ENCODE measurements around the gene IPP.

The IPP gene

DNA sequence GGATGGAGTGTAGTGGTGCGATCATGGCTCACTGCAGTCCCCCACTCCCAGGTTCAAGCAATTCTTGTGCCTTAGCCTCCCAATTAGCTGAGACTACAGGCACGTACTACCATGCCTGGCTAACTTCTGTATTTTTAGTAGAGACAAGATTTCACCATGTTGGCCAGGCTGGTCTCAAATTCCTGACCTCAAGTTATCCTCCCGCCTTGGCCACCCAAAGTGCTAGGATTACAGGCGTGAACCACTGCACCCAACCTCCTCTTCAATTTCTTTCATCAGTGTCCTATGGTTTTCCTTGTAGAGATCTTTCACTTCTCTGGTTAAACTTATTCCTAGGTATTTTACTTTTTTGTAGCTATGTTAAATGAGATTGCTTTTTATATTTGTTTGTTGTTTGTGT lies 42.3 kb upstream of the IPP start:
- H3K4me3 ChIP-seq (ENCODE audit: low read depth, low read length): no peak overlapping the region
- no peaks in the 10 kb centered on the region for H3K27me3 ChIP-seq (ENCODE audit: control insufficient read depth, insufficient read depth, low read length)
- TF ChIP-seq, protein P1, sequence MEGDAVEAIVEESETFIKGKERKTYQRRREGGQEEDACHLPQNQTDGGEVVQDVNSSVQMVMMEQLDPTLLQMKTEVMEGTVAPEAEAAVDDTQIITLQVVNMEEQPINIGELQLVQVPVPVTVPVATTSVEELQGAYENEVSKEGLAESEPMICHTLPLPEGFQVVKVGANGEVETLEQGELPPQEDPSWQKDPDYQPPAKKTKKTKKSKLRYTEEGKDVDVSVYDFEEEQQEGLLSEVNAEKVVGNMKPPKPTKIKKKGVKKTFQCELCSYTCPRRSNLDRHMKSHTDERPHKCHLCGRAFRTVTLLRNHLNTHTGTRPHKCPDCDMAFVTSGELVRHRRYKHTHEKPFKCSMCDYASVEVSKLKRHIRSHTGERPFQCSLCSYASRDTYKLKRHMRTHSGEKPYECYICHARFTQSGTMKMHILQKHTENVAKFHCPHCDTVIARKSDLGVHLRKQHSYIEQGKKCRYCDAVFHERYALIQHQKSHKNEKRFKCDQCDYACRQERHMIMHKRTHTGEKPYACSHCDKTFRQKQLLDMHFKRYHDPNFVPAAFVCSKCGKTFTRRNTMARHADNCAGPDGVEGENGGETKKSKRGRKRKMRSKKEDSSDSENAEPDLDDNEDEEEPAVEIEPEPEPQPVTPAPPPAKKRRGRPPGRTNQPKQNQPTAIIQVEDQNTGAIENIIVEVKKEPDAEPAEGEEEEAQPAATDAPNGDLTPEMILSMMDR (IDR thresholded peaks at IDR 0.05): no peak
- H3K9me3 ChIP-seq (ENCODE audit: control insufficient read depth, low read length): no peaks in the 10 kb centered on the region
- H3K4me2 ChIP-seq (ENCODE audit: low read length): no peak overlapping the region
- no peaks in the 10 kb centered on the region for H3K79me2 ChIP-seq
- no peak overlapping the region for H2AFZ ChIP-seq
- no peaks in the 10 kb centered on the region for H3K4me1 ChIP-seq
- no peak overlapping the region for H3K27ac ChIP-seq
- no peaks in the 10 kb centered on the region for H3K36me3 ChIP-seq (ENCODE audit: control insufficient read depth, insufficient read depth, low read length)
- no peak overlapping the region for H3K9ac ChIP-seq

DNA sequence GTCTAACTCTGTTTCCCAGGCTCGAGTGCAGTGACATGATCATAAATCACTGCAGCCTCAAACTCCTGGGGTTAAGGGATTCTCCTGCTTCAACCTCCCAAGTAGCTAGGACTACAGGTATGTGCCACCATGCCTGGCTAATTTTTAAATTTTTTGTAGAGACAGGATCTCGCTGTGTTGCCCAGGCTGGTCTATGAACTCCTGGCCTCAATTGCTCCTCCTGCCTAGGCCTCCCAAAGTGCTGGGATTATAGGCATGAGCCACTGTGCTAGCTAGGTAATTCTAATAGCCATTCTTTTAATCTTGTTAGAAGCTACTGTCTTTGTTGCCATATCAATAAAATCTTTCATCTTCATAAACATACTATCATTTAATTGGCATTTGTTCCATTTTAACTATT lies 39.1 kb upstream of the IPP start:
- Histone ChIP-seq H3K27ac (no peak overlapping the region), H3K36me3 (ENCODE audit: control insufficient read depth, insufficient read depth, low read length) (no peaks in the 10 kb centered on the region), H3K4me2 (ENCODE audit: low read length) (no peak overlapping the region), H3K9me3 (ENCODE audit: control insufficient read depth, low read length) (no peaks in the 10 kb centered on the region), H2AFZ (no peak overlapping the region), H3K4me3 (ENCODE audit: low read depth, low read length) (no peak overlapping the region), H3K79me2 (no peaks in the 10 kb centered on the region), H3K9ac (no peak overlapping the region), H3K27me3 (ENCODE audit: control insufficient read depth, insufficient read depth, low read length) (no peaks in the 10 kb centered on the region), H3K4me1 (no peaks in the 10 kb centered on the region)
- TF ChIP-seq, protein P1 (IDR thresholded peaks at IDR 0.05): no peak

DNA sequence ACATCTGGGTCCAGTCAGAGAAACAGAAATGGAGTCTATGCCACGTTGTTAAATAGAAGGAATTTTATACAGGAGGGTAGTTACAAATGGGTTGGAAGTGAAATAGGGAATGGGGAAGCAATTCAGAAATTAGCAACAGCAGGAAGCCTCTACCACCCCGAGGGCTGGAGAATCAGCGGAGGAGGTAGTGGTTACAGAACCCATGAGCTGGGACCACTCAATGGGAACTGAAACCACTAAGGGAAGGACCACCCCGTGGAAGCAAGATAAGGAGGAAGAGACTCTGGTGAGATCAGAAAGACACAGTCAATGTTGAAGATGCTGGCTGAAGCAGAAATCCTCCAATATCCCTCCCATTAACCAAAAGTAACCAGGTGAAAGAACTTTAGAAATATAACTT lies 37.5 kb upstream of the IPP start:
- no peak overlapping the region for H3K4me3 ChIP-seq (ENCODE audit: low read depth, low read length)
- TF ChIP-seq, protein P1 (IDR thresholded peaks at IDR 0.05): no peak
- no peak overlapping the region for H2AFZ ChIP-seq
- H3K27ac ChIP-seq: no peak overlapping the region
- H3K36me3 ChIP-seq (ENCODE audit: control insufficient read depth, insufficient read depth, low read length): no peaks in the 10 kb centered on the region
- no peak overlapping the region for H3K4me2 ChIP-seq (ENCODE audit: low read length)
- no peaks in the 10 kb centered on the region for H3K9me3 ChIP-seq (ENCODE audit: control insufficient read depth, low read length)
- H3K9ac ChIP-seq: no peak overlapping the region
- no peaks in the 10 kb centered on the region for H3K4me1 ChIP-seq
- no peaks in the 10 kb centered on the region for H3K79me2 ChIP-seq
- no peaks in the 10 kb centered on the region for H3K27me3 ChIP-seq (ENCODE audit: control insufficient read depth, insufficient read depth, low read length)

DNA sequence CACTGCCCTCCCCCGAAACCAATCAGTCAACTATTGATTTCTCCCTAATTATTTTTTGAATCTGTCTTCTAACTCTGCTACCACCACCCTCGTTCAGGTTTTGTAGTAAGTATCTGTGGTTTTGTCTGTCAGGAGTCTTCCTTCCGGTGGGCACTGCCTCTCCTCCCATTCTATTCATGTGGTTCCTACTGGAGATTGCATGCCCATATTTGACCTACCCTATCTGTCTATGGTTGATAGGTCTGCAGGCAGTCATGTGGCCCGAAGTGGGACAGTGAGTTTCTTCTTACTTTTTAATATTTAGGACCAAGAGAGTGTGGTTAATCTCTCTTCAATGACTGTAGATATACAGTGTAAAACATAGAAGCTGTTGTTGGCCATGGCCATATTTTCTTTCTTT lies 35.1 kb upstream of the IPP start:
- no peaks in the 10 kb centered on the region for H3K79me2 ChIP-seq
- no peaks in the 10 kb centered on the region for H3K36me3 ChIP-seq (ENCODE audit: control insufficient read depth, insufficient read depth, low read length)
- no peak overlapping the region for H3K27ac ChIP-seq
- no peaks in the 10 kb centered on the region for H3K27me3 ChIP-seq (ENCODE audit: control insufficient read depth, insufficient read depth, low read length)
- H3K4me1 ChIP-seq: no peaks in the 10 kb centered on the region
- no peak overlapping the region for H3K4me2 ChIP-seq (ENCODE audit: low read length)
- H3K9ac ChIP-seq: no peak overlapping the region
- no peak overlapping the region for H2AFZ ChIP-seq
- TF ChIP-seq, protein P1 (IDR thresholded peaks at IDR 0.05): no peak
- H3K4me3 ChIP-seq (ENCODE audit: low read depth, low read length): no peak overlapping the region
- no peaks in the 10 kb centered on the region for H3K9me3 ChIP-seq (ENCODE audit: control insufficient read depth, low read length)

DNA sequence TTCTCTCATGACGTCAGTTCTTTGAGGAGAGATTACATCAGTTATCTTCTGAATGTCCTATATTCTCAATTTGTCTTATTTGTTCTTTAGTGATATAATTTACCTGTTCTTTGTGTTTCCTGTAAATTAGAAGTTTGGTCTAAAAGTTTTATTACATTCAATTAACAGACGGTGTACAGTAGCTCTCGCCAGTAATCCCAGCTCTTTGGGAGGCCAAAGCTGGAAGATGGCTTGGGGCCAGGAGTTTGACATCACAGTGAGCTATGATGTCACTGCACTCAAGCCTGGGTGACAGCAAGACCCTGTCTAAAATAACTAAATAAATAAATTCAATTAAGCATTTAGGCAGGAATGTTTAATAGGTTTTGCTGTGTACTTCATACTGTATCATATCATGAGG lies 25.3 kb upstream of the IPP start:
- Histone ChIP-seq H3K79me2 (no peaks in the 10 kb centered on the region), H3K36me3 (ENCODE audit: control insufficient read depth, insufficient read depth, low read length) (no peaks in the 10 kb centered on the region), H3K27ac (no peak overlapping the region), H3K4me2 (ENCODE audit: low read length) (no peak overlapping the region), H3K27me3 (ENCODE audit: control insufficient read depth, insufficient read depth, low read length) (no peaks in the 10 kb centered on the region), H3K4me3 (ENCODE audit: low read depth, low read length) (no peak overlapping the region), H2AFZ (no peak overlapping the region), H3K9me3 (ENCODE audit: control insufficient read depth, low read length) (no peaks in the 10 kb centered on the region), H3K9ac (no peak overlapping the region), H3K4me1 (no peaks in the 10 kb centered on the region)
- TF ChIP-seq, protein P1 (IDR thresholded peaks at IDR 0.05): no peak
